MCF 10A (cell line): ENCODE results near the gene RFK. TPM values are rescaled to one million over a fixed set of nuclear protein-coding genes. Genes with fewer than 3 reads are reported as not detected.

Experiments used
- BruUV-seq: library from RNA; stranded (reverse); fragments of 400-500 nt; replicated peaks from 2 replicates; lab custom pipeline; 2021; lab: Mats Ljungman, UMichigan
- CTCF ChIA-PET: fragments of 300-600 bp; sonication (Branson Sonifier 250); formaldehyde crosslinking; extraction: SDS; loops from one replicate; lab custom pipeline; 2021; ENCODE audit warnings: antibody characterized with exemption, inconsistent platforms; lab: Yijun Ruan, JAX
- POLR2A ChIA-PET: fragments of 300-600, 350-650 bp; sonication (Branson Sonifier 250); formaldehyde crosslinking; extraction: SDS; loops from one replicate; lab custom pipeline; 2020; ENCODE audit warnings: antibody characterized with exemption, inconsistent platforms; lab: Yijun Ruan, JAX
- DNase-seq: peaks from one replicate; pipeline ENCODE4 v3.0.0-alpha.2; 2018; ENCODE audit not compliant: unreplicated experiment
- H3K27ac Mint-ChIP-seq: one replicate; pipeline ENCODE4 v1.8.0; 2022; ENCODE audit warnings: mild to moderate bottlenecking, low read depth, mixed read lengths; ENCODE audit not compliant: unreplicated experiment
- H3K27me3 Mint-ChIP-seq: one replicate; pipeline ENCODE4 v1.8.0; 2022; ENCODE audit warnings: mixed read lengths; ENCODE audit not compliant: insufficient read depth, unreplicated experiment
- H3K36me3 Mint-ChIP-seq: one replicate; pipeline ENCODE4 v1.8.0; 2022; ENCODE audit warnings: mild to moderate bottlenecking, moderate library complexity, mixed read lengths; ENCODE audit not compliant: insufficient read depth, unreplicated experiment
- H3K4me1 Mint-ChIP-seq: one replicate; pipeline ENCODE4 v1.8.0; 2022; ENCODE audit warnings: mixed read lengths; ENCODE audit not compliant: insufficient read depth, unreplicated experiment
- H3K4me3 Mint-ChIP-seq: one replicate; pipeline ENCODE4 v1.8.0; 2022; ENCODE audit warnings: mild to moderate bottlenecking, moderate library complexity, mixed read lengths; ENCODE audit not compliant: unreplicated experiment
- H3K9me3 Mint-ChIP-seq: one replicate; pipeline ENCODE4 v1.8.0; 2022; ENCODE audit warnings: mixed read lengths; ENCODE audit not compliant: unreplicated experiment
- CTCF ChIP-seq: fragments of 200-600 bp; IDR thresholded peaks from one replicate; pipeline ENCODE4 v1.8.0; 2022; ENCODE audit warnings: antibody characterized with exemption, mild to moderate bottlenecking; ENCODE audit not compliant: unreplicated experiment
- intact Hi-C: fragments of 100-400 bp; cut with micrococcal nuclease; formaldehyde crosslinking; loops from 2 replicates; pipeline ENCODE4 v1.14.1; 2022
- total RNA-seq: library from RNA; stranded (reverse); gene quantifications from 2 replicates; pipeline ENCODE4 v1.2.3, GENCODE V29; 2022

RFK gene
- total RNA-seq, 1 experiment from 2014 or later, result 22.6 TPM

- Mint-ChIP-seq H3K4me3 (no peak overlapping the region), H3K9me3 (no peaks in the 10 kb centered on the region), H3K36me3 (no peaks in the 10 kb centered on the region), H3K27me3 (no peaks in the 10 kb centered on the region), H3K4me1 (peaks cover 30% of the 10 kb centered on the region), H3K27ac (no peak overlapping the region)
- ChIA-PET CTCF (interaction anchor here (0.8 to 1.5 kb wide), 3 partner anchors 16 to 281 kb away, joined by 3 read pairs; no protein-coding TSS in a partner anchor), POLR2A (interaction anchor here (1.2 kb wide), 1 partner anchor 16 kb away, joined by 5 read pairs; the partner anchor contains the start of gene RFK)
- intact Hi-C loops, result loop anchor here (10.0 kb wide), 1 partner anchor 73 kb away; no protein-coding TSS in a partner anchor
- DNase-seq, result no peak
- no peak for TF ChIP-seq CTCF
- BruUV-seq, result no TSS peak
These were observed 16.4 kb downstream of the RFK start for GRCh38 chr9:76377791-76378190.

- no TSS peak for BruUV-seq
- no peaks in the 10 kb centered on the region for H3K9me3 Mint-ChIP-seq
- H3K36me3 Mint-ChIP-seq, result no peaks in the 10 kb centered on the region
- TF ChIP-seq CTCF, result no peak
- DNase-seq, result peak; percentile 86
- ChIA-PET POLR2A (no interaction called here), CTCF (interaction anchor here (0.6 to 1.7 kb wide), 6 partner anchors 16 to 1002 kb away, joined by 3 to 8 read pairs (median 4); no protein-coding TSS in a partner anchor)
- peak overlapping the region; percentile 16 for H3K4me3 Mint-ChIP-seq
- peaks cover 37% of the 10 kb centered on the region for H3K4me1 Mint-ChIP-seq
- H3K27me3 Mint-ChIP-seq, result no peaks in the 10 kb centered on the region
- intact Hi-C loops, result loop anchor here (10.0 kb wide), 1 partner anchor 70 kb away; no protein-coding TSS in a partner anchor
- peak overlapping the region; percentile 54 for H3K27ac Mint-ChIP-seq
These were observed 19.3 kb downstream of the RFK start for GRCh38 chr9:76374783-76375559.

GRCh38 chr9:76373784-76374474 lies 20.3 kb downstream of the RFK start:
- Mint-ChIP-seq H3K4me1 (peaks cover 30% of the 10 kb centered on the region), H3K4me3 (no peak overlapping the region), H3K9me3 (no peaks in the 10 kb centered on the region), H3K36me3 (no peaks in the 10 kb centered on the region), H3K27ac (no peak overlapping the region), H3K27me3 (no peaks in the 10 kb centered on the region)
- intact Hi-C loops, result loop anchor here (10.0 kb wide), 1 partner anchor 69 kb away; no protein-coding TSS in a partner anchor
- CTCF ChIA-PET, result interaction anchor here (0.8 to 1.7 kb wide), 6 partner anchors 17 to 1135 kb away, joined by 3 to 6 read pairs (median 4); no protein-coding TSS in a partner anchor
- TF ChIP-seq CTCF, result no peak
- no peak for DNase-seq
- no TSS peak for BruUV-seq
- POLR2A ChIA-PET, result interaction anchor here (2.8 kb wide), 1 partner anchor 19 kb away, joined by 24 read pairs; the partner anchor contains the start of gene RFK
